DMS53 (cell line): ENCODE results near the gene MICAL2.

ENCODE experiments used
- DNase-seq: peaks from one replicate; lab custom pipeline; 2025; lab: John Stamatoyannopoulos, UW

MICAL2 gene

GRCh38 chr11:12077535-12078280, 32.7 kb upstream of the MICAL2 start:
- DNase-seq: no peak

- DNase-seq: peak; percentile 26
Measured at GRCh38 chr11:12079726-12080556, 30.4 kb upstream of the MICAL2 start.

- DNase-seq: no peak
Measured at GRCh38 chr11:12083380-12083779, 27.0 kb upstream of the MICAL2 start.

GRCh38 chr11:12084256-12084655, 26.1 kb upstream of the MICAL2 start:
- DNase-seq: no peak

GRCh38 chr11:12085371-12086251, 24.8 kb upstream of the MICAL2 start:
- no peak for DNase-seq

GRCh38 chr11:12086271-12087074, 23.9 kb upstream of the MICAL2 start:
- peak; percentile 60 for DNase-seq

- peak; percentile 18 for DNase-seq
Measured at GRCh38 chr11:12087075-12088004, 23.1 kb upstream of the MICAL2 start.

- no peak for DNase-seq
Measured at GRCh38 chr11:12088047-12088481, 22.3 kb upstream of the MICAL2 start.

GRCh38 chr11:12088531-12088930, 21.9 kb upstream of the MICAL2 start:
- no peak for DNase-seq

- no peak for DNase-seq
Measured at GRCh38 chr11:12089041-12089440, 21.3 kb upstream of the MICAL2 start.

- peak; percentile 17 for DNase-seq
Measured at GRCh38 chr11:12089473-12089872, 20.9 kb upstream of the MICAL2 start.

GRCh38 chr11:12090061-12090591, 20.3 kb upstream of the MICAL2 start:
- DNase-seq: peak; percentile 36

GRCh38 chr11:12090761-12091258, 19.6 kb upstream of the MICAL2 start:
- peak; percentile 59 for DNase-seq

- DNase-seq: peak; percentile 54
Measured at GRCh38 chr11:12091956-12092558, 18.3 kb upstream of the MICAL2 start.

GRCh38 chr11:12092714-12093113, 17.7 kb upstream of the MICAL2 start:
- DNase-seq: no peak

GRCh38 chr11:12094872-12095800, 15.3 kb upstream of the MICAL2 start:
- no peak for DNase-seq

GRCh38 chr11:12097219-12097618, 13.2 kb upstream of the MICAL2 start:
- no peak for DNase-seq

GRCh38 chr11:12098601-12099000, 11.8 kb upstream of the MICAL2 start:
- DNase-seq: no peak
